Lung (tissue), 12 donors: Measurements from ENCODE around the gene IPPK. TPM values are rescaled to one million over a fixed set of nuclear protein-coding genes. Genes with fewer than 3 reads are reported as not detected.

Experiments
- ATAC-seq: fragments of 200-7000 bp; cut with Tn5 transposase; one replicate; pipeline ENCODE4 v1.9.1; 2020; ENCODE audit warnings: moderate number of reproducible peaks; ENCODE audit not compliant: insufficient read depth, low FRiP score
- DNase-seq, 3 donors: peaks; one replicate each; pipeline ENCODE4 v3.0.0-alpha.2; 2013 to 2017
- H3K27ac ChIP-seq, 2 donors: one replicate each; pipeline ENCODE4 v1.5.1; 2013; ENCODE audit warnings: mild to moderate bottlenecking in 2 of 2, moderate library complexity in 2 of 2, control low read depth in 1 of 2, inconsistent platforms in 1 of 2, low read depth in 1 of 2, low read length in 1 of 2
- H3K27me3 ChIP-seq, 3 donors: one replicate each; pipeline ENCODE4 v1.5.1; 2013; ENCODE audit warnings: low read length in 2 of 3; ENCODE audit not compliant: control insufficient read depth in 3 of 3, insufficient read depth in 3 of 3
- H3K36me3 ChIP-seq, 4 donors: one replicate each; pipeline ENCODE4 v1.5.1; 2013; ENCODE audit warnings: low read length in 4 of 4, mild to moderate bottlenecking in 1 of 4, moderate library complexity in 1 of 4; ENCODE audit not compliant: control insufficient read depth in 4 of 4, insufficient read depth in 4 of 4
- H3K4me1 ChIP-seq, 5 donors: one replicate each; pipeline ENCODE4 v1.5.1; 2013; ENCODE audit warnings: low read length in 5 of 5, mild to moderate bottlenecking in 2 of 5, moderate library complexity in 1 of 5; ENCODE audit not compliant: control insufficient read depth in 5 of 5, insufficient read depth in 5 of 5
- H3K4me3 ChIP-seq: one replicate; pipeline ENCODE4 v1.5.1; 2013; ENCODE audit warnings: mild to moderate bottlenecking, control low read depth, moderate library complexity
- H3K9ac ChIP-seq, 2 donors: one replicate each; pipeline ENCODE4 v1.5.1; 2013; ENCODE audit warnings: low read length in 2 of 2, control low read depth in 1 of 2; ENCODE audit not compliant: insufficient read depth in 1 of 2
- H3K9me3 ChIP-seq, 4 donors: one replicate each; pipeline ENCODE4 v1.5.1; 2013; ENCODE audit warnings: low read length in 3 of 4, mild to moderate bottlenecking in 1 of 4, moderate library complexity in 1 of 4; ENCODE audit not compliant: control insufficient read depth in 4 of 4, insufficient read depth in 3 of 4
- WGBS, 2 donors: extraction: QIAGEN DNeasy Blood & Tissue Kit; methylation state at CpG; one replicate each; pipeline ENCODE4 v1.1.7; 2013; 5-methylcytosine and 5-hydroxymethylcytosine counted together
- polyA plus RNA-seq, 2 donors: library from polyadenylated mRNA; stranded (reverse); fragments of 200-250 nt; gene quantifications; one replicate each; pipeline ENCODE4 v1.2.1, GENCODE V29; 2013
- total RNA-seq, 2 donors: library from RNA; depleted of rRNA in 1 of 2; stranded (reverse); fragments of >200 nt in 1 of 2; gene quantifications; one replicate each; pipeline ENCODE4 v1.2.1, GENCODE V29; 2014 to 2021
- TF ChIP-seq, protein P1 (sequence below): IDR thresholded peaks from 2 replicates; pipeline ENCODE4 v1.5.1; 2012; ENCODE audit warnings: mild to moderate bottlenecking; ENCODE audit errors: control extremely low read depth, extremely low read depth
- donor health status: control.
- donor health status: control.
- donor health status: Bipolar disorder and iron deficiency.
- donor health status: healthy.
- donor health status: DM: yes; HTN: yes; CAD: no.

Gene IPPK
- total and polyA plus RNA-seq, 4 donors = 6.0 to 9.6 (median 6.8) TPM

GRCh38 chr9:92647671-92648473, 22.1 kb downstream of the IPPK start:
- Histone ChIP-seq H3K4me1 (no peaks in the 10 kb centered on the region), H3K9me3 (no peaks in the 10 kb centered on the region), H3K36me3 (peaks cover 19 to 38% (median 28%) of the 10 kb centered on the region in 4 donors), H3K27ac (no peak overlapping the region), H3K4me3 (no peak overlapping the region), H3K27me3 (no peaks in the 10 kb centered on the region), H3K9ac (no peak overlapping the region)
- DNase-seq (no peak), ATAC-seq (no peak)
- TF ChIP-seq, protein P1, sequence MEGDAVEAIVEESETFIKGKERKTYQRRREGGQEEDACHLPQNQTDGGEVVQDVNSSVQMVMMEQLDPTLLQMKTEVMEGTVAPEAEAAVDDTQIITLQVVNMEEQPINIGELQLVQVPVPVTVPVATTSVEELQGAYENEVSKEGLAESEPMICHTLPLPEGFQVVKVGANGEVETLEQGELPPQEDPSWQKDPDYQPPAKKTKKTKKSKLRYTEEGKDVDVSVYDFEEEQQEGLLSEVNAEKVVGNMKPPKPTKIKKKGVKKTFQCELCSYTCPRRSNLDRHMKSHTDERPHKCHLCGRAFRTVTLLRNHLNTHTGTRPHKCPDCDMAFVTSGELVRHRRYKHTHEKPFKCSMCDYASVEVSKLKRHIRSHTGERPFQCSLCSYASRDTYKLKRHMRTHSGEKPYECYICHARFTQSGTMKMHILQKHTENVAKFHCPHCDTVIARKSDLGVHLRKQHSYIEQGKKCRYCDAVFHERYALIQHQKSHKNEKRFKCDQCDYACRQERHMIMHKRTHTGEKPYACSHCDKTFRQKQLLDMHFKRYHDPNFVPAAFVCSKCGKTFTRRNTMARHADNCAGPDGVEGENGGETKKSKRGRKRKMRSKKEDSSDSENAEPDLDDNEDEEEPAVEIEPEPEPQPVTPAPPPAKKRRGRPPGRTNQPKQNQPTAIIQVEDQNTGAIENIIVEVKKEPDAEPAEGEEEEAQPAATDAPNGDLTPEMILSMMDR = no peak
- WGBS, 2 donors = 95 to 97% methylated on average over 11 of the region's 11 CpGs

DNA sequence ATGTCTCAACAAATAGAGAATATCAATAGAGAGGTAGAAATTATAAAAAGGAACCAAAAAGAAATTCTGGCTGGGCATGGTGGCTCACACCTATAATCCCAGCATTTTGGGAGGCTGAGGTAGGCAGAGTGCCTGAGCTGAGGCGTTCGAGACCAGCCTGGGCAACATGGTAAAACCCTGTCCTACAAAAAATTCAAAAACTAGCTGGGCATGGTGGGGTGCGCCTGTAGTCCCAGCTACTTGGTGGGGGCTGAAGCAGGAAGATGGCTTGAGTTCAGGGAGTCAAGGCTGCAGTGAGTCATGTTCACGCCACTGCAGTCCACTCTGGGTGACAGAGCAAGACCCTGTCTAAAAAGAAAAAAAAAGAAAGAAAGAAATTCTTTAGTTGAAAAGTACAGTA, 24.9 kb downstream of the IPPK start:
- no peak overlapping the region for H3K9ac ChIP-seq
- no peaks in the 10 kb centered on the region for H3K9me3 ChIP-seq
- 98 to 99% methylated on average over 4 of the region's 4 CpGs for WGBS, 2 donors
- H3K36me3 ChIP-seq = peaks cover 28 to 50% (median 38%) of the 10 kb centered on the region in 4 donors
- H3K4me3 ChIP-seq = no peak overlapping the region
- H3K27ac ChIP-seq = no peak overlapping the region
- no peak for DNase-seq
- H3K4me1 ChIP-seq = no peaks in the 10 kb centered on the region
- ATAC-seq = no peak
- TF ChIP-seq, protein P1 = no peak
- H3K27me3 ChIP-seq = no peaks in the 10 kb centered on the region

GRCh38 chr9:92644278-92644677, 25.7 kb downstream of the IPPK start:
- Histone ChIP-seq H3K9ac (no peak overlapping the region), H3K27ac (no peak overlapping the region), H3K36me3 (peaks cover 32 to 52% (median 40%) of the 10 kb centered on the region in 4 donors), H3K4me1 (no peaks in the 10 kb centered on the region), H3K4me3 (no peak overlapping the region), H3K27me3 (no peaks in the 10 kb centered on the region), H3K9me3 (no peaks in the 10 kb centered on the region)
- TF ChIP-seq, protein P1 = no peak
- ATAC-seq (no peak), DNase-seq (no peak)
- WGBS, 2 donors = 88 to 93% methylated on average over 7 of the region's 7 CpGs
